GM21360 (cell line): Measurements from ENCODE around the gene CHP2.
"Not testable (repeated sequence)": the region's sequence is repeated elsewhere in the genome, so short reads cannot be mapped to it uniquely, and the experiment has no call there.

Experiments used
- ATAC-seq: cut with Tn5 transposase; IDR thresholded peaks from one replicate; pipeline ENCODE4 v1.9.1; 2021; ENCODE audit warnings: mild to moderate bottlenecking, moderate library complexity; ENCODE audit not compliant: unreplicated experiment

Gene CHP2

GRCh38 chr16:23754594-23755483 is at the start of gene CHP2:
Gene CHP2, plus strand, starts transcription at chr16:23755026. Its CDS starts 24 bp downstream, at chr16:23755050.
- ATAC-seq, result no peak

GRCh38 chr16:23705517-23705902 is 49.3 kb upstream of the CHP2 start:
- no peak for ATAC-seq

- no peak for ATAC-seq
Observed at GRCh38 chr16:23706439-23706838, 48.4 kb upstream of the CHP2 start.

DNA sequence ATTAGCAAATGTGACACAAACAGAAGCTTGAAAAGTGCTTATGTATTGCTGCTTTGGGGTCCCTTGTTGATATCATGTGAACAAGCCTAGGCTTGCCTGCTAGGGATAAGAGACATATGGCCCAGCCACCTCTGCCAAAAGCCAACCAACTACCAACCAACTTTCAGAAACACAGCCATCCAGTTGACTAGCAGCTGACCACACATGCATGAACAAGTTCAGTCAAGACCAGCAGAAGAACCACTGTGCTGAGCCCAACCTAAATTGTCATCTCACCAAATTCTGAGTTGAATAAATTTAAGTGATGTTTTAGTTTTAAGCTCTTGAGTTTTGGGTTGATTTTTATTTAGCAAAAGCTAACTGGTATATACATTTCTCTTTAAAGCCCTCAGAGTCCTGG is 45.3 kb upstream of the CHP2 start:
- ATAC-seq, result no peak

DNA sequence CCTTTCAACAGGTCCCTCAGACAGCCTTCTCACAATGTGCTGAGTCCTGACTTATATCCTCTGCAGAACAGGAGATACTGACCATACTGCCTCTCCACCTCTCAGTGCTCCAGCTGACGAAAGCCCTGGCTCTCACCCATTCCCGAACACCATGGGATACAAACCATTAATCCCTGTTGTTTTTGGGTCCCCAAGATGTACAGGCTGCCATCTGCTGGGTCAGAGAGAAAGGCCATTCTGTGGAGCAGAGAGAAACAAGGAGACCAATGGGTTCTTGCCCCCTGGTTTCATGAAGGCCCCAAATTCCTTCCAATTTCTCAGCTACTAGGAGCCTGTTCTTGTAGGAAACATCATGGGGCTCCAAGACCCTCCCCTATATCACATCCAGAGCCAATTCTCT is 44.8 kb upstream of the CHP2 start:
- ATAC-seq, result no peak

DNA sequence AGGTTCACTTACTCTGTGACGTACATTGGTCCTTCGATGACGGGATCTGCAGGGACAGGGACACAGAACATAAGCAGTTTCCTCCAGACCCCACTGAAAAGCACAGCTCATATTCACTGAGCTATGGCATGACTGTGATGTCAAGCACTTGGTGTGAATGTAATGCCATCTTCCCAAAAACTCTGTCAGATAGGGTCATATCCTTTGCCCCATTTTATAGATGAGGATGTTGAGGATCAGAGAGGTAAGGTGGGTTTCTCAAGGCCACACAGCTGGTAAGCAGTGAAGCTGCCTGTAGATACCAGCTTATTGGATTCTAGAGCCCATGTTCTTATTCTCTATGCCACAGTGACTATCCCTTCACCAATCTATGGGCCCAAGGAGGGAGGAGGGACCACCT is 44.3 kb upstream of the CHP2 start:
- ATAC-seq, result no peak

DNA sequence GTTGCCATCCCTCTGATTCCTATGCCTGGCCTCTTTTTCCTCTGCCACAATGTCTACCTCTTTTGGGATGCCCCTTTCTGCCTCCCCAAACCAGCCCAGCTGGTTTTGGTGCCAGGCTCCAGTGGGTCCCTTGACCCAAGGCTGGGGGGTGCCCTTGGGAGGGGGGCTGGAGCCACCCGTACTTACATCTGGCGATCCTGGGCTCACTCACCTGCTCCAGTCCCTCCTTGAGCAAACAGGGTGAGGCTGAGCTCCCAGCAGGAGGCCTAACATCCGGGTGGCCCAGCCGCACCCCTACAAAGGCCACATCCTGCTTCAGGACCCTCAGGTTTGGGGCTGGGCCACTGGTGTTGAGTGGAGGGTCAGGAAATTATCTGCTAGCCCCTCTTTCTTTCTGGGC is 43.0 kb upstream of the CHP2 start:
- no peak for ATAC-seq

DNA sequence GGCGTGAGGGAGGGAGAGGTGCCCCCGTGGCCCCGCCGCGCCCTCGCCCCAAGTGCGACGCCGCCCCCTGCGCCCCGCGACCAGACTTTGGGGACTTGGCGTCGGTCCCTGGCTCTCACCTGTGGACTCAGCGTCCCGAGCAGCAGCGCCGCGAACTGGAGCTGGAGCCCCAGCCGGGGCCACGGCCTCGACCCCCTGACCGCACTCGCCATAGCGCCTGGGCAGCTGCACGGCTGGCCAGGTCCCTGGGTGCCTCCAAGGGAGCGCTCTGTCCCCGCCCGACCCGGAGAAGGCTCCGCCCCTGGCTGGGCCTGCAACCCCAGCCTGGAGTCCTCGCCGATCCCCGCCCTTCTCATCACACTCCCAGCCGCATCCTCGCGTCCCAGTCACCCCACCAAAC is 41.9 kb upstream of the CHP2 start, which contains the start of gene ERN2:
Gene ERN2, minus strand, starts transcription at position 247 of the 400 bp plus-strand sequence. Its CDS starts 35 bp downstream, at position 212.
- no peak for ATAC-seq

- no peak for ATAC-seq
Observed at GRCh38 chr16:23716484-23716883, 38.3 kb upstream of the CHP2 start.

DNA sequence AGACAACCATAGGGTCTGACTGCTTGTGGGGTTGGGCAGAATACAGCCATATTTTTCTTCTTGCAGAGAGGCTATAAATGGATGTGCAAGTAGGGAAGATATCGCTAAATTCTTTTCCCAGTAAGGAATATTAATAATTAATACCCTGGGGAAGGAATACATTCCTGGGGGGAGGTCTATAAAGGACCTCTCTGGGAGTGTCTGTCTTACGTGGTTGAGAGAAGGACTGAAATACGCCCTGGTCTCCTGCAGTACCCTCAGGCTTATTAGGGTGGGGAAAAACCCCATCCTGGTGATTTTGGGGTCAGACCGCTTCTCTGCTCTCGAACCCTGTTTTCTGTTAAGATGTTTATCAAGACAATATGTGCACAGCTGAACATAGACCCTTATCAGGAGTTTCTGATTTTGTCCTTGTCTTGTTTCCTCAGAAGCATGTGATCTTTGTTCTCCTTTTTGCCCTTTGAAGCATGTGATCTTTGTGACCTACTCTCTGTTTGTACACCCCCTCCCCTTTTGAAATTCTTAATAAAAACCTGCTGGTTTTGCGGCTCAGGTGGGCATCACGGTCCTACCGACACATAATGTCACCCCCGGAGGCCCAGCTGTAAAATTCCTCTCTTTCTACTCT is 32.1 kb upstream of the CHP2 start:
- ATAC-seq, result not testable (repeated sequence)

DNA sequence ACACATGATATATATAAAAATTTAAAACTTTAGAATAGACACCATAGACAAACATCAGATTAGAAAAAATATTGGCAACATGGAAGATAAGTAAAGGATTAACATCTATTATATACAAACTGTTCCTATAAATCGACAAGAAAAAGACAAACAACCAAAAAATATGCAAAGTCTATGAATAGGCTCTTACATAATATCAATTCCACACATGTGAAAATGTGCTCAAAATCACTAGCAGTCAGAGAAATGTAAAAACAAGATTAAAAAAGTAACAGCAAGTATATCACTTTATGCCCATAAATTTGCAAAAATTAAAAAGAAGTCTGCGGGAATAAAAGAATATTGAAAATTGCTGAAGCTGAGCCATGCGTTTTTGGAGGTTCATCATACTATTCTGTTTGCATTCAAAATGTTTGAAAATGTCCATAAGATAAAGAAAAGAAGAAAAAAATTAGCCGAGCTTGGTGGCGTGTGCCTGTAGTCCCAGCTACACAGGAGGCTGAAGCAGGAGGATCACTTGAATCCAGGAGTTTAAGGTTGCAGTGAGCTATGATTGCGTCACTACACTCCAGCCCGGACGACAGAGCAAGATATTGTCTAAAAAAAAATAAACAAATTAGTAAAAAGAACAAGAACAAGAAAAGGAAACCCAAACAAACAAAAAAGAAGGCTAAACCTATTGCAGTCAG is 30.6 kb upstream of the CHP2 start:
- ATAC-seq, result no peak

- ATAC-seq, result no peak
Observed at GRCh38 chr16:23724785-23725131, 30.1 kb upstream of the CHP2 start.

DNA sequence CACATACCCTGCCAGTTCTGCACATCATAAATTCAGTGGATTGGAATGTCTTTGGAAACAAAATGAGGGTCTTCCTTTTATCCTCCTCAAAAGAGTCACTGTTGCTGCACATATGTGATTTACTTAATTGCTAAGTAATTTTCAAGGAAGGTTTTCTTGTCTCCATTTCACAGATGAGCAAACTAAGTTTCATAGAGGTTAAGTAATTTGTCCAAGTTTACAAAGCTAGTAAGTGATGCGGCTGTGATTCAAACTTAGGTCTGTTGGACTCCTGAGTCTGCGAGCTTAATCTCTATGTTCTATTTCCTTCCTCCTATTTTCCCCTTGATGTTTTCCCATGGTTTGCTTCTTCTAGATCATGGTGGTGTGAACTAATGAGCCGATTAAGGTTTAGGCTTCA is 28.1 kb upstream of the CHP2 start:
- ATAC-seq, result no peak

DNA sequence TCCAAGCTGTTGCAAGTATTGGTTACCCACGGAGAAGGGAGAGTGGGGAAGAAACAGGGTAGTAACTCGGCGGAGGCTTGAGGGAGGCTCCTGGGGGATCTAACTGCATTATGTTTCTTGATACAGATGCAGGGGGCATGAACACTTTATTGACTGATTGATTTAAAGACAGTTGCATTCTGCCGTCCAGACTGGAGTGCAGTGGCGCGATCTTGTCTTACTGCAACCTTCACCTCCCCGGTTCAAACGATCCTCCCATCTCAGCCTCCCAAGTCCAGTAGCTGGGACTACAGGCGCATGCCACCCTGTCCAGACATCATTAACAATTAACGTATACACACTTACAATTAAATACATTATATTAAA is 26.7 kb upstream of the CHP2 start:
- no peak for ATAC-seq

GRCh38 chr16:23729503-23730424 is 25.1 kb upstream of the CHP2 start:
- ATAC-seq, result no peak

DNA sequence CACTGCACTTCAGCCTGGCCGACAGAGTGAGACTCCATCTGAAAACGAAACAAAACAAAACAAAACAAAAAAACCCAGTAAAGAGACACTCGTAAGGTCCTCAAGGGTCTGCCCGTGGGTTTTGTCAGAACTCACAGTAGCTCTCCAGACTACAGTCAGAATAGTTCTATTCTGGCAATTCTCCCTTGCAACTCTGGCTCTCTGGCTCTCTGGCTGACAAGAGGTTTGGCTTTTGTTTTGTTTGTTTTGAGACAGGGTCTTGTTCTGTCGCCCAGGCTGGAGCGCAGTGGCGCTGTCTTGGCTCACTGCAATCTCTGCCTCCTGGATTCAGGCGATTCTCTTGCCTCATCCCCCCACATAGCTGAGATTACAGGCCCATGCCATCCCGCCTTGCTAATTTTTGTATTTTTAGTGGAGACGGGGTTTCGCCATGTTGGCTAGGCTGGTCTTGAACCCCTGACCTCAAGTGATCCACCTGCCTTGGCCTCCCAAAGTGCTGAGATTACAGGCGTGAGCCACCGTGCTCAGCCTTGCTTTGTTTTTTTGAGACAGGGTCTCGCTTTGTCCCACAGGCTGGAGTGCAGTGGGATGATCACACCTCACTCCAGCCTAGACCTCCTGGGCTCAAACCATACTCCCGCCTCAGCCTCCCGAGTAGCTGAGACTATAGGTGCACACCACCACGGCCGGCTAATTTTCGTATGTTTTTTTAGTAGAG is 20.5 kb upstream of the CHP2 start:
- no peak for ATAC-seq

GRCh38 chr16:23737423-23738028 is 17.3 kb upstream of the CHP2 start:
- not testable (repeated sequence) for ATAC-seq

DNA sequence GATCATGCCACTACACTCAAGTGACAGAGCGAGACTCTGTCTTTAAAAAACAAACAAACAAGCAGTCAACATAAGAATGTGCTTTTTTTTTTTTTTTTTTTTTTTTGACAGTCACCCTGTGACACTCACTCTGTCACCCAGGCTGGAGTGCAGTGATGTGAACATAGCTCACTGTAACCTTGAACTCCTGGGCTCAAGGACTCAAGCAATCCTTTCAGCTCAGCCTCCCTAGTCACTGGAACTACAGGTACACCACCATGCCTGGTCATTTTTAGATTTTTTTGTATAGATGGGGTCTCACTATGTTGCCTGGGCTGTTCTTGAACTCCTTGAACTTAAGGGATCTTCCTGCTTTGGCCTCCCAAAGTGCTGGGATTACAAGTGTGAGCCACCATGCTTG is 15.3 kb upstream of the CHP2 start:
- no peak for ATAC-seq

- no peak for ATAC-seq
Observed at GRCh38 chr16:23741675-23742303, 13.0 kb upstream of the CHP2 start.
